GM13977 (cell line): ENCODE data around the gene SAE1.

ENCODE experiments used
- DNase-seq: peaks from one replicate; pipeline ENCODE4 v3.0.0; 2012; ENCODE audit warnings: low spot score
- CTCF ChIP-seq: IDR thresholded peaks from 2 replicates; pipeline ENCODE4 v1.5.1; 2012; ENCODE audit warnings: mild to moderate bottlenecking, control low read depth; ENCODE audit not compliant: insufficient read depth; ENCODE audit errors: extremely low read depth, missing control alignments
- in situ Hi-C: fragments of 300-500 bp; cut with MboI; formaldehyde crosslinking; loops from one replicate; pipeline ENCODE4 v1.12.0; 2022; ENCODE audit warnings: low sequenced_read_pairs, low pct_unique_long_range_greater_than_20kb, mixed read lengths, inconsistent platforms; ENCODE audit not compliant: unreplicated experiment

SAE1 gene

GRCh38 chr19:47113850-47114651, 16.6 kb upstream of the SAE1 start:
- in situ Hi-C loops = no loop called here
- no peak for DNase-seq
- no peak for TF ChIP-seq CTCF

GRCh38 chr19:47120470-47121067, 10.1 kb upstream of the SAE1 start:
- DNase-seq = no peak
- no peak for TF ChIP-seq CTCF
- in situ Hi-C loops = loop anchor here (5.0 kb wide), 1 partner anchor 38 kb away; no protein-coding TSS in a partner anchor

GRCh38 chr19:47122359-47123335, 8.0 kb upstream of the SAE1 start:
- no peak for DNase-seq
- in situ Hi-C loops = loop anchor here (5.0 kb wide), 1 partner anchor 40 kb away; no protein-coding TSS in a partner anchor
- no peak for TF ChIP-seq CTCF

- TF ChIP-seq CTCF = no peak
- in situ Hi-C loops = loop anchor here (5.0 kb wide), 1 partner anchor 41 kb away; no protein-coding TSS in a partner anchor
- no peak for DNase-seq
Observed at GRCh38 chr19:47123406-47123805, 7.2 kb upstream of the SAE1 start.

GRCh38 chr19:47124937-47125668, 5.5 kb upstream of the SAE1 start:
- in situ Hi-C loops = loop anchor here (5.0 kb wide), 1 partner anchor 43 kb away; no protein-coding TSS in a partner anchor
- peak; percentile 65 for DNase-seq
- TF ChIP-seq CTCF = peak; percentile 53

GRCh38 chr19:47125669-47125938, 5.0 kb upstream of the SAE1 start:
- DNase-seq = no peak
- in situ Hi-C loops = no loop called here
- TF ChIP-seq CTCF = no peak
